NCI-H82 (cell line): ENCODE measurements around the gene STPG1.

Experiments
- DNase-seq: peaks from one replicate; lab custom pipeline; 2025; lab: John Stamatoyannopoulos, UW

STPG1 gene

GRCh38 chr1:24369801-24370200 lies 43.8 kb downstream of the STPG1 start:
- peak; percentile 23 for DNase-seq

GRCh38 chr1:24369199-24369598 lies 44.4 kb downstream of the STPG1 start:
- no peak for DNase-seq

- no peak for DNase-seq
These were observed 46.9 kb downstream of the STPG1 start for GRCh38 chr1:24366707-24367106.

GRCh38 chr1:24364975-24365678 lies 48.5 kb downstream of the STPG1 start:
- peak; percentile 97 for DNase-seq

- DNase-seq: no peak
These were observed 49.0 kb downstream of the STPG1 start for GRCh38 chr1:24364605-24364974.

- peak; percentile 52 for DNase-seq
These were observed 49.6 kb downstream of the STPG1 start for GRCh38 chr1:24363994-24364393.

GRCh38 chr1:24362982-24363614 lies 50.5 kb downstream of the STPG1 start:
- peak; percentile 23 for DNase-seq

GRCh38 chr1:24362396-24362795 lies 51.2 kb downstream of the STPG1 start:
- DNase-seq: no peak

- DNase-seq: no peak
These were observed 51.8 kb downstream of the STPG1 start for GRCh38 chr1:24361811-24362210.

GRCh38 chr1:24360681-24361080 lies 52.9 kb downstream of the STPG1 start:
- DNase-seq: no peak

GRCh38 chr1:24357038-24357437 lies 56.5 kb downstream of the STPG1 start:
- DNase-seq: no peak

GRCh38 chr1:24355466-24355865 lies 58.1 kb downstream of the STPG1 start:
- DNase-seq: no peak

GRCh38 chr1:24353292-24353891 lies 60.2 kb downstream of the STPG1 start:
- DNase-seq: no peak

GRCh38 chr1:24351918-24352627 lies 61.5 kb downstream of the STPG1 start:
- DNase-seq: peak; percentile 18

GRCh38 chr1:24351247-24351646 lies 62.3 kb downstream of the STPG1 start:
- DNase-seq: no peak

- DNase-seq: no peak
These were observed 63.7 kb downstream of the STPG1 start for GRCh38 chr1:24349891-24350290.

GRCh38 chr1:24348196-24348595 lies 65.4 kb downstream of the STPG1 start:
- no peak for DNase-seq

- no peak for DNase-seq
These were observed 66.2 kb downstream of the STPG1 start for GRCh38 chr1:24347159-24347934.

- DNase-seq: no peak
These were observed 68.2 kb downstream of the STPG1 start for GRCh38 chr1:24345334-24345733.

- no peak for DNase-seq
These were observed 69.4 kb downstream of the STPG1 start for GRCh38 chr1:24344090-24344742.

GRCh38 chr1:24343412-24344089 lies 70.0 kb downstream of the STPG1 start:
- no peak for DNase-seq
